ENCODE results near the gene EYS. TPM values are rescaled to one million over a fixed set of nuclear protein-coding genes. Genes with fewer than 3 reads are reported as not detected.

EYS gene
- total and polyA plus RNA-seq, 8 donors, result 0.55 to 0.58 TPM; not detected in 6

GRCh38 chr6:65469650-65470049 lies 237.4 kb downstream of the EYS start:
- H3K9me3 ChIP-seq, result no peaks in the 10 kb centered on the region
- intact Hi-C loops (cut with DNase I; ENCODE audit: low total_unique reads), result no loop called here
- TF ChIP-seq POLR2AphosphoS5 (IDR thresholded peaks at IDR 0.05) (no peak), EP300 (IDR thresholded peaks at IDR 0.05) (no peak), CTCF (IDR thresholded peaks at IDR 0.05) (no peak), POLR2A (IDR thresholded peaks at IDR 0.05) (no peak)

GRCh38 chr6:65468307-65468706 lies 238.7 kb downstream of the EYS start:
- Histone ChIP-seq H3K27ac (no peak overlapping the region), H3K27me3 (no peaks in the 10 kb centered on the region), H3K4me3 (no peak overlapping the region), H3K4me1 (no peaks in the 10 kb centered on the region), H3K9me3 (no peaks in the 10 kb centered on the region), H3K36me3 (no peaks in the 10 kb centered on the region)
- no peak for TF ChIP-seq POLR2A (IDR thresholded peaks at IDR 0.05)
- TF ChIP-seq CTCF (IDR thresholded peaks at IDR 0.05), result no peak
- TF ChIP-seq POLR2AphosphoS5 (IDR thresholded peaks at IDR 0.05), result no peak
- no peak for TF ChIP-seq EP300 (IDR thresholded peaks at IDR 0.05)
- DNase-seq, result no peak
- intact Hi-C loops (cut with DNase I; ENCODE audit: low total_unique reads), result no loop called here
- WGBS, 5 donors, result 68 to 78% (median 74%) methylated on average over 3 of the region's 3 CpGs

More at GRCh38 chr6:65469650-65470049, 237.4 kb downstream of the EYS start:
- H3K4me1 ChIP-seq, result no peaks in the 10 kb centered on the region
- no peak overlapping the region for H3K27ac ChIP-seq
- no peaks in the 10 kb centered on the region for H3K36me3 ChIP-seq
- H3K27me3 ChIP-seq, result no peaks in the 10 kb centered on the region
- H3K4me3 ChIP-seq, result no peak overlapping the region
- no peak for DNase-seq

- Histone ChIP-seq H3K36me3 (no peaks in the 10 kb centered on the region), H3K4me3 (no peak overlapping the region), H3K4me1 (no peaks in the 10 kb centered on the region), H3K27ac (no peak overlapping the region), H3K9me3 (no peaks in the 10 kb centered on the region), H3K27me3 (no peaks in the 10 kb centered on the region)
- no peak for DNase-seq
- TF ChIP-seq POLR2AphosphoS5 (IDR thresholded peaks at IDR 0.05) (no peak), POLR2A (IDR thresholded peaks at IDR 0.05) (no peak), CTCF (IDR thresholded peaks at IDR 0.05) (no peak), EP300 (IDR thresholded peaks at IDR 0.05) (no peak)
- intact Hi-C loops (cut with DNase I; ENCODE audit: low total_unique reads), result no loop called here
- WGBS, 5 donors, result 54 to 68% (median 67%) methylated on average over 3 of the region's 3 CpGs
These were observed 245.9 kb downstream of the EYS start for GRCh38 chr6:65461121-65461520.

- no peaks in the 10 kb centered on the region for H3K27me3 ChIP-seq
- H3K9me3 ChIP-seq, result no peaks in the 10 kb centered on the region
- no peak for TF ChIP-seq CTCF (IDR thresholded peaks at IDR 0.05)
- intact Hi-C loops (cut with DNase I; ENCODE audit: low total_unique reads), result no loop called here
- WGBS, 5 donors, result 78 to 87% (median 80%) methylated on average over 1 of the region's 1 CpG
- H3K4me1 ChIP-seq, result no peaks in the 10 kb centered on the region
- no peak overlapping the region for H3K4me3 ChIP-seq
- no peak overlapping the region for H3K27ac ChIP-seq
- no peaks in the 10 kb centered on the region for H3K36me3 ChIP-seq
- no peak for DNase-seq
These were observed 254.7 kb downstream of the EYS start for GRCh38 chr6:65452333-65452732.

- WGBS, 5 donors, result 79 to 93% (median 81%) methylated on average over 1 of the region's 1 CpG
- Histone ChIP-seq H3K27me3 (no peaks in the 10 kb centered on the region), H3K36me3 (no peaks in the 10 kb centered on the region), H3K27ac (no peak overlapping the region), H3K4me3 (no peak overlapping the region), H3K4me1 (no peaks in the 10 kb centered on the region), H3K9me3 (no peaks in the 10 kb centered on the region)
- intact Hi-C loops (cut with DNase I; ENCODE audit: low total_unique reads), result no loop called here
- no peak for TF ChIP-seq POLR2AphosphoS5 (IDR thresholded peaks at IDR 0.05)
- no peak for TF ChIP-seq POLR2A (IDR thresholded peaks at IDR 0.05)
- no peak for TF ChIP-seq EP300 (IDR thresholded peaks at IDR 0.05)
- no peak for TF ChIP-seq CTCF (IDR thresholded peaks at IDR 0.05)
- DNase-seq, result no peak
These were observed 256.6 kb downstream of the EYS start for GRCh38 chr6:65450451-65450850.

All from stomach (tissue), 9 donors.